HepG2 (cell line): ENCODE data around the gene HMGN4. TPM values are rescaled to one million over a fixed set of nuclear protein-coding genes. Genes with fewer than 3 reads are reported as not detected.

Source experiments
- EHMT2 ChIP-seq: fragments of 200-600 bp; sonication (generic); IDR thresholded peaks from 2 replicates; pipeline ENCODE4 v1.7.0; 2017; ENCODE audit warnings: antibody characterized with exemption, low read depth, low read length, borderline replicate concordance
- GABPA ChIP-seq, 2 experiments: IDR thresholded peaks; 2 replicates each; pipeline ENCODE4 v1.6.1; 2011 to 2016; ENCODE audit warnings: low read depth in 2 of 2, low read length in 1 of 2, missing biosample characterization in 1 of 2, missing genetic modification characterization in 1 of 2
- SKI ChIP-seq: fragments of 450-650 bp; IDR thresholded peaks from one replicate; pipeline ENCODE4 v1.6.1; 2018; ENCODE audit warnings: mild to moderate bottlenecking; ENCODE audit not compliant: partially characterized antibody
- SP5 ChIP-seq: IDR thresholded peaks from 2 replicates; pipeline ENCODE4 v1.6.1; 2016; ENCODE audit warnings: low read depth, borderline replicate concordance
- ZNF234 ChIP-seq: sonication (generic); formaldehyde crosslinking; conservative IDR thresholded peaks from 2 replicates; pipeline ENCODE4 v1.5.1; 2020; ENCODE audit warnings: mild to moderate bottlenecking, missing genetic modification reagents
- ZNF501 ChIP-seq: sonication (generic); formaldehyde crosslinking; IDR thresholded peaks from 2 replicates; pipeline ENCODE4 v1.5.1; 2020; ENCODE audit warnings: mild to moderate bottlenecking, moderate library complexity, missing genetic modification reagents
- ZNF589 ChIP-seq: sonication (generic); formaldehyde crosslinking; conservative IDR thresholded peaks from 2 replicates; pipeline ENCODE4 v1.8.0; 2022; ENCODE audit warnings: mild to moderate bottlenecking, moderate library complexity, missing genetic modification reagents
- ZSCAN31 ChIP-seq: sonication (generic); formaldehyde crosslinking; IDR thresholded peaks from 2 replicates; pipeline ENCODE4 v1.5.0; 2020; ENCODE audit warnings: low read depth, mild to moderate bottlenecking, missing genetic modification reagents
- ZSCAN9 ChIP-seq: IDR thresholded peaks from 2 replicates; pipeline ENCODE4 v1.6.1; 2016; ENCODE audit warnings: borderline replicate concordance
- polyA plus RNA-seq, 8 experiments: library from polyadenylated mRNA; depleted of rRNA in 3 of 8; stranded (reverse) in 7 of 8; unstranded in 1 of 8; fragments of >200 nt; fragmentation: Illumina TruSeq in 4 of 8; extraction: Trizol in 4 of 8; gene quantifications; 2 replicates each; pipeline versions ENCODE4 v1.2.1 to v1.2.3, GENCODE V29; 2011 to 2016; ENCODE audit warnings: low read depth in 4 of 8, missing spikeins in 1 of 8, mixed read lengths in 1 of 8; ENCODE audit not compliant: insufficient read depth in 1 of 8
- total RNA-seq, 5 experiments: library from RNA; depleted of rRNA; stranded (reverse); fragments of >200 nt; fragmentation: Illumina TruSeq; extraction: Trizol; gene quantifications; 2 replicates each; pipeline ENCODE4 v1.2.3, GENCODE V29; 2016; ENCODE audit warnings: low read depth in 1 of 5
- TF ChIP-seq, protein P1 (sequence below): sonication (generic); formaldehyde crosslinking; IDR thresholded peaks from 2 replicates; pipeline ENCODE4 v1.5.1; 2020; ENCODE audit warnings: mild to moderate bottlenecking, moderate library complexity, missing genetic modification reagents
- TF ChIP-seq, protein P2 (sequence below): sonication (generic); formaldehyde crosslinking; IDR thresholded peaks from 2 replicates; pipeline ENCODE4 v1.5.1; 2020; ENCODE audit warnings: missing genetic modification reagents, mild to moderate bottlenecking, borderline replicate concordance
- TF ChIP-seq, protein P3 (sequence below): sonication (generic); formaldehyde crosslinking; IDR thresholded peaks from 2 replicates; pipeline ENCODE4 v1.5.0; 2020; ENCODE audit warnings: missing genetic modification reagents, mild to moderate bottlenecking, borderline replicate concordance
- TF ChIP-seq, protein P4 (sequence below), 2 experiments: sonication (generic) in 1 of 2; formaldehyde crosslinking in 1 of 2; IDR thresholded peaks; 2 replicates each; pipeline versions ENCODE4 v1.4.0 to v1.6.1; 2016 to 2020; ENCODE audit warnings: borderline replicate concordance in 1 of 2, low read depth in 1 of 2, mild to moderate bottlenecking in 1 of 2, missing genetic modification reagents in 1 of 2
- TF ChIP-seq, protein P5 (sequence below): sonication (generic); formaldehyde crosslinking; IDR thresholded peaks from 2 replicates; pipeline ENCODE4 v1.5.0; 2020; ENCODE audit warnings: missing genetic modification reagents

Gene HMGN4
- total and polyA plus RNA-seq, 2 of the 13 experiments (the other 11 are each of a cell fraction or from before 2014, with no cell fraction given) = 39.9 to 52.1 TPM

DNA sequence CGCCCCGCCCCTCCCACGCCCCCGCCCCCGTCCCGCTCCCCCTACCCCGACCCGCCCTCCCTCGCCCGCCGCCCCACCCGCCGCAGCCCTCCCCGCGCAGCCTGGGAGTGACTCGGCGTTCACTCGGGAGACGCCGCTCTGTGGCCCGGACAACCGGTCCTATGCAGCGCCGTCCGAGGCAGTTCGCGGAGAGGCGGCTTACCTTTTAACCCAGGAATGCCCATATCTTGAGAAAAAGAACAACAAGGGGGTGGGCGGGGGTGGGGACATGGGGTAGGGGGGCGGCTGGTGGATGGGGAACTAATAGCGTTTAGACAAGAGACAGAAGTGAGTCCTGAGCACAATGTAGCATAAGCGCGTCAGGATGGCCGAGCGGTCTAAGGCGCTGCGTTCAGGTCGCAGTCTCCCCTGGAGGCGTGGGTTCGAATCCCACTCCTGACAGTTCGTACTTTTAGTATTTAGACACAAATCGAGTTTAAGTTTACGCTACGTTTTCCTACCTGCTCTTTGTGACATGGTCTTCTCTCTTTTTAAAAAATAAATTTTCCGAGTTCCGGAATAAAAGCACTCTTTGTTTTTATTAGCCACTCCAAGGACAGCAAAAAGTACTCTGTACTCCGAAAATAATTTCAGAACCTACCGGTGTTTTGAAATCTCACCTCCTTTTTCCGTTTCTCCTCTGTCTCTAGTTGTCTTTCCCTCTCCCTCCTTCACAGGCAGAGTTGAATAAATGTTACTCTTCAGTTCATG, 17.1 kb upstream of the HMGN4 start (continued):
- TF ChIP-seq, protein P1, sequence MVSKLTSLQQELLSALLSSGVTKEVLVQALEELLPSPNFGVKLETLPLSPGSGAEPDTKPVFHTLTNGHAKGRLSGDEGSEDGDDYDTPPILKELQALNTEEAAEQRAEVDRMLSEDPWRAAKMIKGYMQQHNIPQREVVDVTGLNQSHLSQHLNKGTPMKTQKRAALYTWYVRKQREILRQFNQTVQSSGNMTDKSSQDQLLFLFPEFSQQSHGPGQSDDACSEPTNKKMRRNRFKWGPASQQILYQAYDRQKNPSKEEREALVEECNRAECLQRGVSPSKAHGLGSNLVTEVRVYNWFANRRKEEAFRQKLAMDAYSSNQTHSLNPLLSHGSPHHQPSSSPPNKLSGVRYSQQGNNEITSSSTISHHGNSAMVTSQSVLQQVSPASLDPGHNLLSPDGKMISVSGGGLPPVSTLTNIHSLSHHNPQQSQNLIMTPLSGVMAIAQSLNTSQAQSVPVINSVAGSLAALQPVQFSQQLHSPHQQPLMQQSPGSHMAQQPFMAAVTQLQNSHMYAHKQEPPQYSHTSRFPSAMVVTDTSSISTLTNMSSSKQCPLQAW (CRISPR knock-in tag) = no peak
- TF ChIP-seq EHMT2 (no peak), ZNF234 (CRISPR knock-in tag) (0 out of 2 replicates have a peak, but pooled peaks have one; percentile 61), ZNF589 (0 out of 2 replicates have a peak, but pooled peaks have one; percentile 51), ZSCAN9 (CRISPR knock-in tag) (no peak), ZSCAN31 (no peak; the same call in 1 of the 2 replicates), SKI (peak; percentile 16), GABPA (IDR thresholded peaks at IDR 0.05; ENCODE audit: low read depth, low read length) (no peak), GABPA (CRISPR knock-in tag; IDR thresholded peaks at IDR 0.05; ENCODE audit: low read depth) (no peak; the same call in 1 of the 2 replicates), SP5 (CRISPR knock-in tag) (peak; percentile 54; the same call in 1 of the 2 replicates), ZNF501 (CRISPR knock-in tag) (no peak)
- TF ChIP-seq, protein P2, sequence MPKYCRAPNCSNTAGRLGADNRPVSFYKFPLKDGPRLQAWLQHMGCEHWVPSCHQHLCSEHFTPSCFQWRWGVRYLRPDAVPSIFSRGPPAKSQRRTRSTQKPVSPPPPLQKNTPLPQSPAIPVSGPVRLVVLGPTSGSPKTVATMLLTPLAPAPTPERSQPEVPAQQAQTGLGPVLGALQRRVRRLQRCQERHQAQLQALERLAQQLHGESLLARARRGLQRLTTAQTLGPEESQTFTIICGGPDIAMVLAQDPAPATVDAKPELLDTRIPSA (CRISPR knock-in tag) = no peak
- TF ChIP-seq, protein P3, sequence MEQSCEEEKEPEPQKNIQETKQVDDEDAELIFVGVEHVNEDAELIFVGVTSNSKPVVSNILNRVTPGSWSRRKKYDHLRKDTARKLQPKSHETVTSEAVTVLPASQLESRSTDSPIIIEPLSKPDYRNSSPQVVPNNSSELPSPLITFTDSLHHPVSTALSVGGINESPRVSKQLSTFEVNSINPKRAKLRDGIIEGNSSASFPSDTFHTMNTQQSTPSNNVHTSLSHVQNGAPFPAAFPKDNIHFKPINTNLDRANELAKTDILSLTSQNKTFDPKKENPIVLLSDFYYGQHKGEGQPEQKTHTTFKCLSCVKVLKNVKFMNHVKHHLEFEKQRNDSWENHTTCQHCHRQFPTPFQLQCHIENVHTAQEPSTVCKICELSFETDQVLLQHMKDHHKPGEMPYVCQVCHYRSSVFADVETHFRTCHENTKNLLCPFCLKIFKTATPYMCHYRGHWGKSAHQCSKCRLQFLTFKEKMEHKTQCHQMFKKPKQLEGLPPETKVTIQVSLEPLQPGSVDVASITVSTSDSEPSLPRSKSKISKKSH = no peak
- TF ChIP-seq, protein P4, sequence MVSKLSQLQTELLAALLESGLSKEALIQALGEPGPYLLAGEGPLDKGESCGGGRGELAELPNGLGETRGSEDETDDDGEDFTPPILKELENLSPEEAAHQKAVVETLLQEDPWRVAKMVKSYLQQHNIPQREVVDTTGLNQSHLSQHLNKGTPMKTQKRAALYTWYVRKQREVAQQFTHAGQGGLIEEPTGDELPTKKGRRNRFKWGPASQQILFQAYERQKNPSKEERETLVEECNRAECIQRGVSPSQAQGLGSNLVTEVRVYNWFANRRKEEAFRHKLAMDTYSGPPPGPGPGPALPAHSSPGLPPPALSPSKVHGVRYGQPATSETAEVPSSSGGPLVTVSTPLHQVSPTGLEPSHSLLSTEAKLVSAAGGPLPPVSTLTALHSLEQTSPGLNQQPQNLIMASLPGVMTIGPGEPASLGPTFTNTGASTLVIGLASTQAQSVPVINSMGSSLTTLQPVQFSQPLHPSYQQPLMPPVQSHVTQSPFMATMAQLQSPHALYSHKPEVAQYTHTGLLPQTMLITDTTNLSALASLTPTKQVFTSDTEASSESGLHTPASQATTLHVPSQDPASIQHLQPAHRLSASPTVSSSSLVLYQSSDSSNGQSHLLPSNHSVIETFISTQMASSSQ (IDR thresholded peaks at IDR 0.05; ENCODE audit: low read depth) = no peak
- TF ChIP-seq, protein P4 (CRISPR knock-in tag; IDR thresholded peaks at IDR 0.05; ENCODE audit: borderline replicate concordance) = peak; percentile 36; the same call in 1 of the 2 replicates
- TF ChIP-seq, protein P5, sequence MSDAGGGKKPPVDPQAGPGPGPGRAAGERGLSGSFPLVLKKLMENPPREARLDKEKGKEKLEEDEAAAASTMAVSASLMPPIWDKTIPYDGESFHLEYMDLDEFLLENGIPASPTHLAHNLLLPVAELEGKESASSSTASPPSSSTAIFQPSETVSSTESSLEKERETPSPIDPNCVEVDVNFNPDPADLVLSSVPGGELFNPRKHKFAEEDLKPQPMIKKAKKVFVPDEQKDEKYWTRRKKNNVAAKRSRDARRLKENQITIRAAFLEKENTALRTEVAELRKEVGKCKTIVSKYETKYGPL (CRISPR knock-in tag) = 0 out of 2 replicates have a peak, but pooled peaks have one; percentile 58
